Measurements from ENCODE around the gene DHX16.

DNA sequence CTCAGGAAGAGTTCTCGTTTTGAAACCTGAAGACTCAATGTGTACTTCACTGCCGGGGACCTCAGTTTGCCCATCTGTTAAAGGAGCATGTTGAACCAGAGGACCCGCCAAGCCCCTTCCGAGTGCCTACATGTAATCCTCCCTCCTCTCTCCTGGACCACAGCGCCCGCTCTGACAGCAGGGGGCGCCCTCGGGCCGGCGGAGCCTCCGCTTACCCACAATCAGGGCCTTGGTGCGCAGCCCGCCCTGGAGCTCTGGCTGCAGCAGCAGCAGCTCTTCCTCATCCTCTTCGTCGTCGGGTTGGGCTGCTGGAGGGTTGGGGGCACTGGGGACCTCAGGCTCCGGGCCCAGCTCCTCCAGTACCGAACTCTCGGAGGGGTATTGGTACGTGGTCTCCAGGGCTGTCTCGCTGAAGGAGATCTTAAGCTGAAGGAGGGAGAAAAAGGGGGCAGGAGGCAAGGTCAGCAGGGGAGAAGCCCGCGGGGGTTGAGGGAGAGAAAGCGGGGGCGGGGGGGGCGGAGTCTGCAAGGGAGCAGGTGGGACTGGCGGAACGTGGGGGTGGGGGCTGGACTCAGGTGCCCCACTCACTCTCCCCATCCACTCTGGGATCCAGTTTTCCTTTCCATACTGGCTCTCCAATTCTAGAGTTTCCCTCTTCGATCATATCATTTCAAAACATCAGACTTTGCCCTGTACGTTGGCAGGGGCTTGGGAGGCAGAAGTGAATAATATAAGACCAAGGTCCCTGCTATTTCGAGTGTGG is 6.3 kb upstream of the DHX16 start:
- TF ChIP-seq, protein P1, sequence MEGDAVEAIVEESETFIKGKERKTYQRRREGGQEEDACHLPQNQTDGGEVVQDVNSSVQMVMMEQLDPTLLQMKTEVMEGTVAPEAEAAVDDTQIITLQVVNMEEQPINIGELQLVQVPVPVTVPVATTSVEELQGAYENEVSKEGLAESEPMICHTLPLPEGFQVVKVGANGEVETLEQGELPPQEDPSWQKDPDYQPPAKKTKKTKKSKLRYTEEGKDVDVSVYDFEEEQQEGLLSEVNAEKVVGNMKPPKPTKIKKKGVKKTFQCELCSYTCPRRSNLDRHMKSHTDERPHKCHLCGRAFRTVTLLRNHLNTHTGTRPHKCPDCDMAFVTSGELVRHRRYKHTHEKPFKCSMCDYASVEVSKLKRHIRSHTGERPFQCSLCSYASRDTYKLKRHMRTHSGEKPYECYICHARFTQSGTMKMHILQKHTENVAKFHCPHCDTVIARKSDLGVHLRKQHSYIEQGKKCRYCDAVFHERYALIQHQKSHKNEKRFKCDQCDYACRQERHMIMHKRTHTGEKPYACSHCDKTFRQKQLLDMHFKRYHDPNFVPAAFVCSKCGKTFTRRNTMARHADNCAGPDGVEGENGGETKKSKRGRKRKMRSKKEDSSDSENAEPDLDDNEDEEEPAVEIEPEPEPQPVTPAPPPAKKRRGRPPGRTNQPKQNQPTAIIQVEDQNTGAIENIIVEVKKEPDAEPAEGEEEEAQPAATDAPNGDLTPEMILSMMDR (IDR thresholded peaks at IDR 0.05 in 8 of 11, conservative IDR thresholded peaks at IDR 0.05 in 3 of 11): peak; percentile 86 to 98 (median 97)
- TF ChIP-seq POLR2A (IDR thresholded peaks at IDR 0.05): no peak

All from spleen (tissue), 7 donors.